ENCODE results near the gene C1orf122. TPM values are rescaled to one million over a fixed set of nuclear protein-coding genes. Genes with fewer than 3 reads are reported as not detected.

C1orf122 gene
- polyA plus RNA-seq, 3 donors, result 15.5 to 29.5 (median 22.9) TPM

DNA sequence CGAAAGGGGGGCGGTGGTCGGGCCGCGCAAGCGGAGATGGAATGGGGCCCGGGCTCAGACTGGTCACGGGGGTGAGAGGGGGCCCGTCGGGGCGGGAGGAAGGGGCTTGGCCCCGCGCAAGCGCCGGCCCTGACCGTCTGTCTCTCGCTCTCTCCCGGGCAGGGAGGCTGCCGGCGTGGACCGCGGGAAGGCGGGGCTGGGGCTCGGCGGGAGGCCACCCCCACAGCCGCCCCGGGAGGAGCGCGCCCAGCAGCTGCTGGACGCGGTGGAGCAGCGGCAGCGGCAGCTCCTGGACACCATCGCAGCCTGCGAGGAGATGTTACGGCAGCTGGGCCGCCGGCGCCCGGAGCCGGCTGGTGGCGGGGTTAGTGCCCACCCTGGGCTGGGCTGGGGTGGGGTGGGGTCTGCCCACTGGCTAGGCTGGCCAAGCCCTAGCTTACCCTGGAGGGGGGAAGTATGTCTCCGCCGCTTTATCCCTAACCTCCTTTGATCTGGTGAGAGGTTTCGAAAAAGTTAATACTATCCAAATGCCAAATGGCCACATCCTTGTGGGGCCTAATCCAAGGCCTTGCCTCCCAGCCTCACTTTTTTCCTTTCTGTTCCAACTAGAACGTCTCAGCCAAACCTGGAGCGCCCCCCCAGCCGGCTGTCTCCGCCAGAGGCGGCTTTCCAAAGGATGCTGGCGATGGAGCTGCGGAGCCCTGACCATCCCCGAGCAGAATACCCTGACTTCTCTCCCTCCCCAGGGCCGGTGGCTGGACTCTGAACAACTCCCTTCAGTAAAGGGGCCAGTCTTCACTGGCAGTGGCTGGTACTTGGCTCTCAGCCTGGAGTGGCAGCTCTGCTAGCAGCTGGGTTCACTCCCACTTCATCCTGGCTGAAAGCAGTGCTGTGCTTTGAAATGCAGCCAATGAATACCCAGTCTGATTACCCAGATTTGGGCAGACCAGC is 1.1 kb downstream of the C1orf122 start:
- H3K4me1 Mint-ChIP-seq, result peaks cover 44% of the 10 kb centered on the region
- Histone ChIP-seq H3K27ac (ENCODE audit: low read depth in 1 of 2, low read length in 2 of 2) (peak overlapping the region; percentile 61 to 95), H3K36me3 (replicated peaks in 1 of 2; ENCODE audit: control insufficient read depth in 1 of 2, insufficient read depth in 2 of 2, low read length in 2 of 2) (peaks cover 25 to 51% of the 10 kb centered on the region in 2 donors), H2AFZ (ENCODE audit: insufficient read depth, low read depth, low read length, poor library complexity, severe bottlenecking) (peak overlapping the region; percentile 87), H3K27me3 (ENCODE audit: control insufficient read depth in 2 of 2, insufficient read depth in 2 of 2, low read length in 2 of 2) (no peaks in the 10 kb centered on the region), H3K9me3 (replicated peaks in 1 of 2; ENCODE audit: control insufficient read depth in 1 of 2, insufficient read depth in 1 of 2, low read length in 2 of 2) (no peaks in the 10 kb centered on the region), H3K9ac (ENCODE audit: insufficient read depth, low read length, poor library complexity, severe bottlenecking) (peak overlapping the region; percentile 92), H4K20me1 (ENCODE audit: insufficient read depth, low read length) (peaks cover 78% of the 10 kb centered on the region), H3K4me3 (replicated peaks in 1 of 3; ENCODE audit: low read depth in 2 of 3, low read length in 3 of 3) (peak overlapping the region; percentile 48 to 94 (median 92)), H3K4me2 (replicated peaks; ENCODE audit: extremely low read depth, low read length, poor library complexity, severe bottlenecking) (peak overlapping the region; percentile 96), H3K79me2 (ENCODE audit: insufficient read depth, low read length) (peaks cover 72% of the 10 kb centered on the region), H3K4me1 (ENCODE audit: control insufficient read depth in 1 of 2, insufficient read depth in 2 of 2, low read length in 2 of 2) (peaks cover 18 to 50% of the 10 kb centered on the region in 2 donors)
- no peaks in the 10 kb centered on the region for H3K9me3 Mint-ChIP-seq
- DNase-seq, result peak; percentile 52 to 73 (median 59)
- no peaks in the 10 kb centered on the region for H3K27me3 Mint-ChIP-seq (ENCODE audit: low read depth in 3 of 3)
- H3K36me3 Mint-ChIP-seq, result peaks cover 45 to 58% of the 10 kb centered on the region in 2 donors
- intact Hi-C loops (cut with micrococcal nuclease), result loop anchor here (2.0 to 10.0 kb wide), 3 partner anchors 50 to 176 kb away; partner anchors contain the start of genes CDCA8 (in 2 of the 2) and MTF1 (in 1 of the 2)
- 5% methylated on average over 49 of the region's 54 CpGs for WGBS (ENCODE audit: insufficient coverage)
- H3K4me3 Mint-ChIP-seq, result peak overlapping the region; percentile 85 to 92
- TF ChIP-seq CTCF (IDR thresholded peaks at IDR 0.05), result no peak
- H3K27ac Mint-ChIP-seq, result peak overlapping the region; percentile 92 to 98 (median 97)

DNA sequence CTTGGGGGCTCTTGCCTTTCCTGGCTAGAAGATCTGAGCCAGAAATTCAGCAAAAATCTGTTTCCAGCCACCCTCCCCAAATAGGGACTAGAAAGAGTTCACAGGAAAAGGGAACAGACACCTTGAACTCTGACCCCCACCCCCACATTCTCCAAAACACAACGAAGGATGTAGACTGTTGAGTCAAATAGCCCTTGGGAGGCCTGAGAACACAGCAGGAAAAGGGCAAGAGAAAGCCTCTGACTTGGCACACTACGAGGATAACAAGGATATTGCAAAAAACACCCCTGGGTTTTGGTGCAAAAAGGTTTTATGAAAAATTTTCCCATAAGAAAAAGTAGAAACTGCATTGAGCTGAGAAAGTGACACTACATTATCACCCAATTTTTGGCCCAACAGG is 2.4 kb downstream of the C1orf122 start:
- Histone ChIP-seq H3K36me3 (replicated peaks in 1 of 2; ENCODE audit: control insufficient read depth in 1 of 2, insufficient read depth in 2 of 2, low read length in 2 of 2) (peaks cover 22 to 51% of the 10 kb centered on the region in 2 donors), H4K20me1 (ENCODE audit: insufficient read depth, low read length) (peaks cover 80% of the 10 kb centered on the region), H3K4me3 (replicated peaks in 1 of 3; ENCODE audit: low read depth in 2 of 3, low read length in 3 of 3) (no peak overlapping the region), H2AFZ (ENCODE audit: insufficient read depth, low read depth, low read length, poor library complexity, severe bottlenecking) (no peak overlapping the region), H3K27ac (ENCODE audit: low read depth in 1 of 2, low read length in 2 of 2) (peak overlapping the region in 1 of 2 donors; percentile 9), H3K27me3 (ENCODE audit: control insufficient read depth in 2 of 2, insufficient read depth in 2 of 2, low read length in 2 of 2) (no peaks in the 10 kb centered on the region), H3K4me1 (ENCODE audit: control insufficient read depth in 1 of 2, insufficient read depth in 2 of 2, low read length in 2 of 2) (peaks cover 18 to 61% of the 10 kb centered on the region in 2 donors), H3K79me2 (ENCODE audit: insufficient read depth, low read length) (peaks cover 80% of the 10 kb centered on the region), H3K4me2 (replicated peaks; ENCODE audit: extremely low read depth, low read length, poor library complexity, severe bottlenecking) (no peak overlapping the region), H3K9ac (ENCODE audit: insufficient read depth, low read length, poor library complexity, severe bottlenecking) (no peak overlapping the region), H3K9me3 (replicated peaks in 1 of 2; ENCODE audit: control insufficient read depth in 1 of 2, insufficient read depth in 1 of 2, low read length in 2 of 2) (no peaks in the 10 kb centered on the region)
- WGBS (ENCODE audit: insufficient coverage), result 100% methylated on average over 1 of the region's 2 CpGs
- H3K27me3 Mint-ChIP-seq (ENCODE audit: low read depth in 3 of 3), result no peaks in the 10 kb centered on the region
- H3K4me3 Mint-ChIP-seq, result no peak overlapping the region
- H3K4me1 Mint-ChIP-seq, result peaks cover 54% of the 10 kb centered on the region
- H3K27ac Mint-ChIP-seq, result peak overlapping the region in 3 of 7 donors; percentile 19 to 55 (median 25)
- H3K9me3 Mint-ChIP-seq, result no peaks in the 10 kb centered on the region
- H3K36me3 Mint-ChIP-seq, result peaks cover 45 to 60% of the 10 kb centered on the region in 2 donors
- no peak for DNase-seq
- TF ChIP-seq CTCF (IDR thresholded peaks at IDR 0.05), result no peak
- intact Hi-C loops (cut with micrococcal nuclease), result loop anchor here (2.0 to 10.0 kb wide), 4 partner anchors 49 to 195 kb away; partner anchors contain the start of genes CDCA8 (in 2 of the 2), FHL3 (in 1 of the 2) and MTF1 (in 1 of the 2)
